Measurements from ENCODE around the gene CELSR1.

CELSR1 gene

GRCh38 chr22:46567471-46567870, 30.1 kb upstream of the CELSR1 start:
- Histone ChIP-seq H3K27ac (replicated peaks) (no peak overlapping the region), H3K4me3 (replicated peaks; ENCODE audit: insufficient read depth, low read length) (no peak overlapping the region), H3K27me3 (ENCODE audit: insufficient read depth, poor library complexity, severe bottlenecking) (no peaks in the 10 kb centered on the region)
- no peak for DNase-seq (ENCODE audit: low read depth in 1 of 2, low spot score in 1 of 2)
- TF ChIP-seq, protein P1, sequence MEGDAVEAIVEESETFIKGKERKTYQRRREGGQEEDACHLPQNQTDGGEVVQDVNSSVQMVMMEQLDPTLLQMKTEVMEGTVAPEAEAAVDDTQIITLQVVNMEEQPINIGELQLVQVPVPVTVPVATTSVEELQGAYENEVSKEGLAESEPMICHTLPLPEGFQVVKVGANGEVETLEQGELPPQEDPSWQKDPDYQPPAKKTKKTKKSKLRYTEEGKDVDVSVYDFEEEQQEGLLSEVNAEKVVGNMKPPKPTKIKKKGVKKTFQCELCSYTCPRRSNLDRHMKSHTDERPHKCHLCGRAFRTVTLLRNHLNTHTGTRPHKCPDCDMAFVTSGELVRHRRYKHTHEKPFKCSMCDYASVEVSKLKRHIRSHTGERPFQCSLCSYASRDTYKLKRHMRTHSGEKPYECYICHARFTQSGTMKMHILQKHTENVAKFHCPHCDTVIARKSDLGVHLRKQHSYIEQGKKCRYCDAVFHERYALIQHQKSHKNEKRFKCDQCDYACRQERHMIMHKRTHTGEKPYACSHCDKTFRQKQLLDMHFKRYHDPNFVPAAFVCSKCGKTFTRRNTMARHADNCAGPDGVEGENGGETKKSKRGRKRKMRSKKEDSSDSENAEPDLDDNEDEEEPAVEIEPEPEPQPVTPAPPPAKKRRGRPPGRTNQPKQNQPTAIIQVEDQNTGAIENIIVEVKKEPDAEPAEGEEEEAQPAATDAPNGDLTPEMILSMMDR (IDR thresholded peaks at IDR 0.05; ENCODE audit: insufficient read depth, low read length), result no peak
- TF ChIP-seq REST (IDR thresholded peaks at IDR 0.05; ENCODE audit: insufficient replicate concordance, low read depth), result no peak
- no peak for TF ChIP-seq SPI1 (IDR thresholded peaks at IDR 0.05; ENCODE audit: borderline replicate concordance, low read depth)
- TF ChIP-seq GABPA (IDR thresholded peaks at IDR 0.05; ENCODE audit: low read depth), result no peak
- TF ChIP-seq POLR2AphosphoS5 (IDR thresholded peaks at IDR 0.05; ENCODE audit: low read depth), result no peak

GRCh38 chr22:46564084-46564714, 26.8 kb upstream of the CELSR1 start:
- no peak for DNase-seq (ENCODE audit: low read depth in 1 of 2, low spot score in 1 of 2)
- H3K27ac ChIP-seq (replicated peaks), result peak overlapping the region; percentile 59; the same call in 1 of the 2 replicates
- TF ChIP-seq SPI1 (IDR thresholded peaks at IDR 0.05; ENCODE audit: borderline replicate concordance, low read depth) (no peak), GABPA (IDR thresholded peaks at IDR 0.05; ENCODE audit: low read depth) (no peak), POLR2AphosphoS5 (IDR thresholded peaks at IDR 0.05; ENCODE audit: low read depth) (no peak), REST (IDR thresholded peaks at IDR 0.05; ENCODE audit: insufficient replicate concordance, low read depth) (no peak)
- TF ChIP-seq, protein P1 (IDR thresholded peaks at IDR 0.05; ENCODE audit: insufficient read depth, low read length), result no peak

GRCh38 chr22:46563381-46564083, 26.1 kb upstream of the CELSR1 start:
- H3K4me3 ChIP-seq (replicated peaks; ENCODE audit: insufficient read depth, low read length), result 0 out of 2 replicates have a peak overlapping the region, but pooled peaks have one; percentile 3
- peak in 1 of 2 experiments; percentile 86 for DNase-seq (ENCODE audit: low read depth in 1 of 2, low spot score in 1 of 2)
- H3K27me3 ChIP-seq (ENCODE audit: insufficient read depth, poor library complexity, severe bottlenecking), result no peaks in the 10 kb centered on the region
- peak; percentile 31; the same call in 1 of the 2 replicates for TF ChIP-seq POLR2AphosphoS5 (IDR thresholded peaks at IDR 0.05; ENCODE audit: low read depth)
- TF ChIP-seq SPI1 (IDR thresholded peaks at IDR 0.05; ENCODE audit: borderline replicate concordance, low read depth), result no peak
- TF ChIP-seq, protein P1 (IDR thresholded peaks at IDR 0.05; ENCODE audit: insufficient read depth, low read length), result peak; percentile 92
- TF ChIP-seq GABPA (IDR thresholded peaks at IDR 0.05; ENCODE audit: low read depth), result no peak
- no peak for TF ChIP-seq REST (IDR thresholded peaks at IDR 0.05; ENCODE audit: insufficient replicate concordance, low read depth)
- H3K27ac ChIP-seq (replicated peaks), result peak overlapping the region; percentile 59

More at GRCh38 chr22:46564084-46564714, 26.8 kb upstream of the CELSR1 start:
- Histone ChIP-seq H3K27me3 (ENCODE audit: insufficient read depth, poor library complexity, severe bottlenecking) (no peaks in the 10 kb centered on the region), H3K4me3 (replicated peaks; ENCODE audit: insufficient read depth, low read length) (no peak overlapping the region)
